NT2/D1 (cell line): ENCODE results near the gene PSEN2.

ENCODE experiments used
- SUZ12 ChIP-seq: IDR thresholded peaks from 2 replicates; pipeline ENCODE4 v1.6.1; 2011; ENCODE audit not compliant: insufficient read length, insufficient read depth; ENCODE audit errors: extremely low read depth
- YY1 ChIP-seq: IDR thresholded peaks from 2 replicates; pipeline ENCODE4 v1.6.1; 2011; ENCODE audit not compliant: insufficient read length, insufficient read depth
- ZNF274 ChIP-seq: IDR thresholded peaks from 2 replicates; pipeline ENCODE4 v1.6.1; 2011; ENCODE audit warnings: mild to moderate bottlenecking, low read depth, low read length

GRCh38 chr1:226887006-226887405 is 16.6 kb downstream of the PSEN2 start:
- TF ChIP-seq YY1 = no peak
- TF ChIP-seq SUZ12 = no peak
- TF ChIP-seq ZNF274 = no peak
